Nucleus accumbens (tissue), 56 donors: ENCODE results near the gene KCNH2.
"Not testable (repeated sequence)": the region's sequence is repeated elsewhere in the genome, so short reads cannot be mapped to it uniquely, and the experiment has no call there.

Experiments used
- DNase-seq, 56 donors: peaks; one replicate each; lab custom pipeline; 2025; lab: John Stamatoyannopoulos, UW

The KCNH2 gene

GRCh38 chr7:151012031-151012692, 34.0 kb upstream of the KCNH2 start:
- DNase-seq: no peak

DNA sequence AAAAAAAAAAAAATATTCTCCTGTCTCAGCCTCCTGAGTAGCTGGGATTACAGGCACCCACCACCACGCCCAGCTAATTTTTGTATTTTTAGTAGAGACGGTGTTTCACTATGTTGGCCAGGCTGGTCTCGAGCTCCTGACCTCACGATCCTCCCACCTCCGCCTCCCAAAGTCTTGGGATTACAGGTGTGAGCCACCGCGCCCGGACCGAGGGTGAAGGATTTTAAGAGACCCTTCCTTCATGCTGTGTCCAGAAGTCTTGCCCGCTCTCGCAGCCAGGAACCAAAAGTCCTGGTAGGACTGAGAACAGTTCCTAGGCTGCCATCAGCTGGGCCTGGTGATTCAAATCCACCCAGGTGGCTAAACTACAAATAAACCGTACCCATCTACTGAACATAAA, 33.5 kb upstream of the KCNH2 start:
- DNase-seq: not testable (repeated sequence)

DNA sequence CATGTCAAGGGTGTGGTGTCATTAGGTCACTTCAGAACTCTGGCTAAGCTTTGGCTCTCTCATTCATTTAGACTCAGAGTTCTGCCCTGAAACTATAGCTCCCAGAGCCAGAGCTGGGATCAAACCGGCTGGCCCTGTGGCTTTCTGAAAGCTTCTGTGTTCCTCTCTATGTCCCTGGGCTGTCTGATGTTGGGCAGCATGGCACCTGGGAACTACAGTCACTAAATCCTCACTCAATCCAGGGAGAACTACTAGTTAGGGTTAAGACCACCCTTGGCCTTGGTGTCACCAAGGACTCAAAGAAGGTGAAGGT, 32.9 kb upstream of the KCNH2 start:
- DNase-seq: no peak

DNA sequence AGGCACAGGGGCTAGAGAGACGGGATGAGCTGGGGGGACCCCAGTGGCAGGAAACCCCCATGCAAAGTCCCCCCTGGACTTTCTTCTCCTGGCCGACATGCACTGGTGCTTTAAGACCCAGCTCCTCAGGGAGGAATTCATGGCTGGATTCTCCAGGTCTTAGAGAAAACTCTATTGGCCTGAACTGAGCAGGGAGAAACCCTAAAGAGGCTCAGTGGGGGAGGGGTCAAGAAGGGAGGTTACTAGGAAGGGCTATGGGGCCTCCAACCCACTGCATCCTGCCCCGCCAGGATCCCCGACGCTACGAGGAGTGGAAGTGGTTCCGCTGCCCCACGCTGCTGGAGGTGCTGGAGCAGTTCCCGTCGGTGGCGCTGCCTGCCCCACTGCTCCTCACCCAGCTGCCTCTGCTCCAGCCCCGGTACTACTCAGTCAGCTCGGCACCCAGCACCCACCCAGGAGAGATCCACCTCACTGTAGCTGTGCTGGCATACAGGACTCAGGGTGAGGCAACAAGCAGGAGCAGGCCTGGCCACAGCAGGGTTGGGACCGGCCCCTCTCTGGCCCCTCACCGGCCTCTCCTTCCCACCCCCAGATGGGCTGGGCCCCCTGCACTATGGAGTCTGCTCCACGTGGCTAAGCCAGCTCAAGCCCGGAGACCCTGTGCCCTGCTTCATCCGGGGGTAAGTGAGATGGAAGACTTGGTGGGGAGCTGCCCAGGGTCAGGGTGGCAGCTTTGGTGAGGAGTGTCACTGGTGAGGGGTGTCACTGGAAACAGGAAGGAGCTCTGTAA, 32.4 kb upstream of the KCNH2 start:
- no peak for DNase-seq

GRCh38 chr7:151010037-151010306, 31.9 kb upstream of the KCNH2 start:
- no peak for DNase-seq

DNA sequence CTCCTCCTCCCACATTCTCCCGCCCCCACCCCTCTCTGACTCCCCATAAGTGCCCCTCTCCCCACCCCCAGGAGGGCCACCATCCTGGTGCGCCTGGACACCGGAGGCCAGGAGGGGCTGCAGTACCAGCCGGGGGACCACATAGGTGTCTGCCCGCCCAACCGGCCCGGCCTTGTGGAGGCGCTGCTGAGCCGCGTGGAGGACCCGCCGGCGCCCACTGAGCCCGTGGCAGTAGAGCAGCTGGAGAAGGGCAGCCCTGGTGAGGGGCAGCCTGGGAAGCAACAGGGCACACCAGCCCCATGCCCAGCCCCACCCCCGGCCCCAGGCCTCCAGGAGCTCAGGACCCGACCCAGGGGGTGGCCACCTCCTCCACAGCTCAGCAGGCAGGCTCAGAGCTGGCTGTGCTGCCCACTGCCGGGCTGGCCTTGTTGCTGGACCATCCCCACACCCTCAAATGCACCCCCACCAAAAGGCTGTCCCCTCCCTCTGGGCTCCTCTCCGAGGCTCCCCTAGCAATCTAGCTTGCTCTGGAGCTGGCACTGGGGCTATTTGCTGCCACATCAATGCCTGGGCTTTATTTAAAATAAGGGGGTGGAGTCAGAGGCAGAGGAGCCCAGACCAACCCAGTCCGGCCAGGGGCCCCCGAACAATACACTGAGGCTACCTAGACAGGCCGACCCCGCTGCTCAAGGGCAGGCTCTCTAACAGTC, 31.4 kb upstream of the KCNH2 start:
- no peak for DNase-seq

DNA sequence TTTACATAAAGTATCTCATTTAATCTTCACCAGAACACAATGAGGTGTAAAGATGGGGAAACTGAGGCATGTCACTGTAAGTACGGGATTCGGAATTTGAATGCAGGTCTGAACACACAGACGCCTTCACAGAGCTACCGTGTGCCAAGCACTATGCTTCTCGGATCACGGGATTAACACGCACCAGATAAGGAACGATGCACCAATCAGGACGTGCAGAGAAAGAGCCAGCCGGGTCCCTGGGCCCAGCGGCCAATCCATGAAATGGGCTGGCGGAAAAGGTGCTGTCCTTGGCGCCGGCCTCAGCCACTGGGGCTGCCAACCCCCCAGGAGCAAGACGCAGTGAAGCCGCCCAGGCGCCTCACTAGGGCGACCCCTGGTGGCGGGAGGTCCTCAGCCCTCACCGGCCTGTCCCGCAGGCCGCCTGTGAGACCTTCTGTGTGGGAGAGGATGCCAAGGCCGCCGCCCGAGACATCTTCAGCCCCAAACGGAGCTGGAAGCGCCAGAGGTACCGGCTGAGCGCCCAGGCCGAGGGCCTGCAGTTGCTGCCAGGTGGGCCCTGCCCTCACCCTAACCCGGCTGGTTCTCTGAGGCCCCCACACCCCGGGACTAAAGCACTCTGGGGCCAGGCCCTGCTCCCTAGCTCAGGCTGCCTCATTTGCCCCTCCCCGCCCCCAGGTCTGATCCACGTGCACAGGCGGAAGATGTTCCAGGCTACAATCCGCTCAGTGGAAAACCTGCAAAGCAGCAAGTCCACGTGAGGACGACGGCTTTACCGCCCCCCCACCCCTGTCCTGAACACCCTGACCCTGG, 30.6 kb upstream of the KCNH2 start:
- DNase-seq: peak in 18 of 56 donors; percentile 8 to 56 (median 25)

DNA sequence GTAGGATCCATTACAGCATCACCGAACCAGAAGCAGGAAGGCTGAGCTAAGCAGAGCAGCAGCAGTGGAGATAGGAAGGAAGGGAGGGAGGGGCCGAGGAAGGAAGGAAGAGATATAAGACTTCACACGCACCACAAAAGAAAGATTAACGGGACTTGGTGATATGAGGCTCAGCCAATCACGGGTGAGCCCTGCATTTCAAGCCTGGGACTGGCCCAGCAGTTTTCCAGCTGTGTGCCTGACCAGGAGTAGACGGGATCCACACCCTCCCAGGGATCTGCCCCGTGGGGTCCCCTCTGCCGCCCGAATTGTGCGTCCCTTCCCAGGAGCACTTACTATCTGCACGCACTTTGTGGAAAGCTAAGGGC, 30.0 kb upstream of the KCNH2 start:
- DNase-seq: no peak

DNA sequence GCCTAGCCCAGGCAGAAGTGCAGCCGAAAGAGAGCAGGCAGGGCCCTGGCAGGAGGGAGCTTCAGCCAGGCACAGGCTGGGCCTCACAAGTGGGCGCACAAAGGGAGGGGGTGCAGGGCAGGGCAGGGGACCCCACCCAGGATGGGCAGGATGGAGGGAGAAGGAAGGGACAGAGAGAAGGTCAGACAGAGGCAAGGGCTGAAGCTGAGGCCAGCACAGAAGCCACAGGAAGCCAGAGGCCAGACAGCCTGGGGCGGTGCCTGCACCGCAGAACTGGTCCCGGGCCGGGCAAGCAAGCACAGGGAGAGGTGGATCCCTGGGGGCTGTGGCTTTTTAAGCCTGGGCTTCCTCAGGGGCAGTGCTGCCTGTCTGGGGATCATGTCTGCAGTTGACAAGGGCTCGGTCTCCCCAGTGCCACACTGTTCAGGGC, 29.4 kb upstream of the KCNH2 start:
- DNase-seq: no peak

- no peak for DNase-seq
These were observed 28.6 kb upstream of the KCNH2 start for GRCh38 chr7:151006590-151007300.

GRCh38 chr7:151005566-151005965, 27.4 kb upstream of the KCNH2 start:
- DNase-seq: no peak

DNA sequence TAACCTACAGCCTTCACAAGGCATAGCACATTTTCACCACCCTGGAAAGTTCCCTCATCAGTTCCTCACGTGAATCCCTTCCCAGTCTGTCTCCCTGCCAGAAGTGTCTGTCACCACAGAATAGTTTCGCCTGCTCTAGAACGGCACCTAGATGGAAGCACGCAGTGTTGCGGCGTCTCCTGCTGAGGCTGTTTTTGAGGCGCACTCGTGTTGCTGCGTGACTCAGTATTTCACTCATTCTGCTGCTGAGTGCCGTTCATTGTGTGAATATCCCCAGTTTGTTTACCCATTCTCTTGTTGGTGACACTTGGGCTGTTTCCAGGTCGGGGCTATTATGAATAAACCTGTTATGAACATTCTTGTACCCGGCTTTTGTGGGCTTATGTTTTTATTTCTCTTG, 25.5 kb upstream of the KCNH2 start:
- peak in 5 of 56 donors; percentile 11 to 36 (median 18) for DNase-seq

- no peak for DNase-seq
These were observed 23.4 kb upstream of the KCNH2 start for GRCh38 chr7:151001546-151001945.

DNA sequence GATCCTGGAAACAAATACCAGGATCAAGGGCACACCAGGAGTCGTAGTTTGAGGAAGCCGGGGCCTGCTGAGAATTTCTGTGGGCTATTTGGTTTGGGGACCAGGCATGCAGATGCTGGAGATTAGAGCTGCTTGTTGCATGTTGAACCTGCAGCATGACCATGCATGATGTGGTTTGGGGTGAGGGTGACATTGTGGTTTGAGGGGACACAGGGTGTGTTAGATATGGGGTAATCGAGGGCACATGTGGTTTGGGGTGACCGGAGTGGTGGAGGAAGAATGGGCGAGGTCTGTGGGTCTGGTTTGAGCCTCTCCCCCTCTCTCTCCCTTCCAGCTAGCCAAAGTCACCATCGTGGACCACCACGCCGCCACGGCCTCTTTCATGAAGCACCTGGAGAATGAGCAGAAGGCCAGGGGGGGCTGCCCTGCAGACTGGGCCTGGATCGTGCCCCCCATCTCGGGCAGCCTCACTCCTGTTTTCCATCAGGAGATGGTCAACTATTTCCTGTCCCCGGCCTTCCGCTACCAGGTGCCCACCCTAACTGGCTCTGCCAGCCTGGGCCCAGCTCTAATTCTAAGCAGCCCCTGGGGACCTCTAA, 22.9 kb upstream of the KCNH2 start:
- DNase-seq: no peak

- no peak for DNase-seq
These were observed 21.5 kb upstream of the KCNH2 start for GRCh38 chr7:150999497-151000230.

- DNase-seq: no peak
These were observed 20.9 kb upstream of the KCNH2 start for GRCh38 chr7:150999001-150999400.

GRCh38 chr7:150998341-150998740, 20.2 kb upstream of the KCNH2 start:
- no peak for DNase-seq

DNA sequence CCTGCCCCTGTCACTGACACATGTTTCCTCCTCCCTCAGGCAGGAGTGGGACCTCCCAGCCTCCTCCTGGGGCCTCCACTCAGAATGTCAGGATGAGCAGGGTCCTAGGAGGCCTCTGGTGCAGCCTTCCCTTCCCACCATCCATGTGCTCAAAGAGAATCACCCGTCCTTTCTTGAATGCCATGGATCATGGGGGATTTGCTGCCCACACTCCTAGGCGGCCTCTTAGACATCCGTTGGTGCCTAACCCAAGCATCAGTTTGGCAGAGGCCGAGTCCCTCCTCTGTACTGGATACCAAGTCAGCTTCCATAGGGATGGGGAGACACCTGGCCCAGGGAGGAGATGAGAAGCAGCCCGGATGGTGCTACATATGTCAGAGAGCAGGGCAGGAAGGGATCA, 19.7 kb upstream of the KCNH2 start:
- DNase-seq: no peak

DNA sequence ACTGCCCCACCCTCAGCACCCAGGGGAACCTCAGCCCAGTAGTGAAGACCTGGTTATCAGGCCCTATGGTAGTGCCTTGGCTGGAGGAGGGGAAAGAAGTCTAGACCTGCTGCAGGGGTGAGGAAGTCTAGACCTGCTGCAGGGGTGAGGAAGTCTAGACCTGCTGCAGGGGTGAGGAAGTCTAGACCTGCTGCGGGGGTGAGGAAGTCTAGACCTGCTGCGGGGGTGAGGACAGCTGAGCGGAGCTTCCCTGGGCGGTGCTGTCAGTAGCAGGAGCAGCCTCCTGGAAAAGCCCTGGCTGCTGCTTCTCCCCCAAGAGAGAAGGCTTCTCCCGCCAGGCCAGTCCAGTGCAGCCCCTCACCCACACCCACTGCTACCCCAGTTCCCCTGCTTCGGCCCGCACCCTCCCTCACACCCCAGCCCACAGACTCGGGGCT, 19.0 kb upstream of the KCNH2 start:
- DNase-seq: no peak
